GOT3 (cell line): Measurements from ENCODE around the gene RNF208.
A peak's percentile ranks its signal among the peaks of the same experiment; 100 is the strongest.
"Not testable (repeated sequence)": the region's sequence is repeated elsewhere in the genome, so short reads cannot be mapped to it uniquely, and the experiment has no call there.

ENCODE experiments used
- DNase-seq: peaks from one replicate; lab custom pipeline; 2025; ENCODE audit warnings: mixed read lengths; lab: John Stamatoyannopoulos, UW

The RNF208 gene

GRCh38 chr9:137253717-137254623 lies 31.9 kb upstream of the RNF208 start:
- no peak for DNase-seq

DNA sequence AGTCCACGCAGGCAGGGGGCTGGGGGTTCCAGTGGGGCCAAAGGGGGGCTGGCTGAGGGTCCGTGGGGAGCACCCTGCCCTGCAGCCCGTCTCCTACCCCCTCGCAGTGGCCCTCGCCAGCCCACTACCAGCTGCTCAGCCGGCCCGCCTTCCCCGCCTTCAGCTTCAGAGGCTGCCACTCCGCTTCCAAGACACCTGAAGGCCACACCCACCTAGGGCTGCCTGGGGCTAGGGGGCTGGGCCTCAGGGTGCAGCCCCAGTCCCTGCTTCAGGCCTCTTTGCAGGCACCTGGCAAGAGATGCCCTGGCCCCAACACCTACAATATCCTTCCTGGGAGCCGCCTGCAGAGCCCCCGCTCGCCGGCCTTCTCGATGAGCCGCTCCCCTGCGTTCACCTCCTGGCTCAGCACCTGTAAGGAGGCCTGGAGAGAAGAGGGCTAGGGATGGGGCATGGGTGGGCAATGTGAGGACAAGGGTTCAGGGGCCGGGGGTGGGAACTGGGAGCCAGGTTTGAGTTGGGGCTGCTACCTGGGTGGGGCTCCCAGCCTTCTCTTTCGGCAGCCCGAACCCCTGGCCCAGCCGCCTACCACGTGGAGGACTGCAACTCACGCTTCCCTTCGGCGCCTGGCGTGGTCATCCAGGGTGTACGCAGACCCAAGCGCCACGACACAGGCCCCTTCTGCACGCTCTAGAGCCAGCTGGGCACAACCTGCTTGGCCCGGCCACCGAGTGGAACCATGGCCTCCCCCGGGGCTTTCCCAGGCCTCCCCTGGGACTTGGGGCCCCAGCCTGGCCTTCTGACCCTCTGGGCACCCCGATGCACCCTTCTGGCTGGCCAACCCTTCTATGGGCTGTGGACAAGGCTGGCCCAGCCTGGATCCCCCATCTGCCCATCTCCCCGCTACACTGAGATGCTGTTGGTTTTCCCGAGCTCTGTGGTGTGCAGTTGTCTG lies 30.8 kb upstream of the RNF208 start:
- no peak for DNase-seq

DNA sequence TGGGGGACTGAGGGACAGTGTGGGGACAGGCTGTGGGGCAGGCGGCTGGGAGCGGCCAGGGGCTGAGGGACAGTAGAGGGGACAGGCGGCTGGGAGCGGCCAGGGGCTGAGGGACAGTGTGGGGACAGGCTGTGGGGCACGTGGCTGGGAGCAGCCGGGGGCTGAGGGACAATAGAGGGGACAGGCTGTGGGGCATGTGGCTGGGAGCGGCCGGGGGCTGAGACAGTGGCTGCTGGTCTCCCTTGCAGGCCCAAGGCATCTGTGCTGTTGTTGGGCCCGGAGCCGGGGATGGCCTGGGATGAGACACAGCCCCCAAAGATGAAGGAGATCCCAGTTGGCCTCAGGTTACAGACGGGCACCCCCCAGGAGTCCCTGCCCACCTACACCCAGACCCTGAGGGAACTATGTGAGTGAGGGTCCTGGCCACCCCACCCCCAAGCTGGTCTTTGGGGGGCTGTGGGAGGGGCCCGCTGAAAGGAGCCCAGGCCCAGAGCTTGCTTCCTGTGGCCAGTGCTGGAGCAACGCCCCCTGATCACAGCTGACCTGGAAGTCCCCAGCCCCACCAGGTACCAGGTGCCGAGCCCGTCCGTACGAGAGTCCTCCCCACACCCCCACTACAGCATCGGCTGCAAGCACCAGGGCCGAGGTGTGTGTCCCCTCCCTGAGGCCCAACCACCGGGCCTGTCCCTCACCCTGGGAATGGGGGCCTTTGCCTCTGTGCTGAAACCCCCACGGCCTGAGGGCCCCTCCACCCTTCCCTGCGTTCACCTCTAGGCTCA lies 29.6 kb upstream of the RNF208 start:
- DNase-seq = no peak

DNA sequence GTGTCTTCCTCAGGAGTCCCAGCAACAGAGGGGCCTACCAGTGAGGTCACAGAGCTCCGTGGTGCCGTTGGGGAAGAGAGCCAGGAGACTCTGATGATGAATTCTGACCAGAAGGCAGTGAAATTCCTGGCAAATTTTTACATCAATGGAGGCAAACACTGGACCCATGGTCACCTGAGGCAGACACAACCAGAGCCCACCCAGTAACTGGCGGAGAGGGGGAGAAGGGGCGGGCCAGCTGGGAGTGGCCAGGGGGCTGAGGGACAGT lies 29.1 kb upstream of the RNF208 start, which contains the start of gene STPG3:
Gene STPG3, plus strand, starts transcription at position 93 of the 268 bp plus-strand sequence. Its CDS starts 1 bp downstream, at position 94.
- DNase-seq = no peak

- DNase-seq = no peak
Measured at GRCh38 chr9:137250329-137251193, 28.5 kb upstream of the RNF208 start.

DNA sequence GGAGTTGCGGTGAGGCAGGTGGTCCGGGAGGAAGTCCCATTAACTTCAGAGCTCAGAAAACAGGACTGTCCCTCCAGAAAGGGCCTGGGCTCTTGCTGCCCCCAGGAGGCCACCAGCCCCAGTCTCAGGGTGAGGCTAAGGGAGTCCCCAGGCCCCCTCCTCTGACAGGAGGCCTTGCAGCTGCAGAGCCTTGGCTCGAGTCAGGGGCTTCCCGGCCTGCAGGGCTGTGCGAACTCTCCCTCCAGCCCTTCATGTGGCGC lies 25.8 kb upstream of the RNF208 start:
- no peak for DNase-seq

GRCh38 chr9:137247135-137247915 lies 25.3 kb upstream of the RNF208 start:
- no peak for DNase-seq

GRCh38 chr9:137245450-137246421 lies 23.7 kb upstream of the RNF208 start:
- DNase-seq = no peak

GRCh38 chr9:137244486-137245449 lies 22.7 kb upstream of the RNF208 start:
- no peak for DNase-seq

GRCh38 chr9:137243626-137244485 lies 21.8 kb upstream of the RNF208 start:
- no peak for DNase-seq

DNA sequence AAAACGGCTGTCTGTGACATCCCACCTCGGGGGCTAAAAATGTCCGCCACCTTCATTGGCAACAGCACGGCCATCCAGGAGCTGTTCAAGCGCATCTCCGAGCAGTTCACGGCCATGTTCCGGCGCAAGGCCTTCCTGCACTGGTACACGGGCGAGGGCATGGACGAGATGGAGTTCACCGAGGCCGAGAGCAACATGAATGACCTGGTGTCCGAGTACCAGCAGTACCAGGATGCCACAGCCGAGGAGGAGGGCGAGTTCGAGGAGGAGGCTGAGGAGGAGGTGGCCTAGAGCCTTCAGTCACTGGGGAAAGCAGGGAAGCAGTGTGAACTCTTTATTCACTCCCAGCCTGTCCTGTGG lies 21.2 kb upstream of the RNF208 start:
- not testable (repeated sequence) for DNase-seq

DNA sequence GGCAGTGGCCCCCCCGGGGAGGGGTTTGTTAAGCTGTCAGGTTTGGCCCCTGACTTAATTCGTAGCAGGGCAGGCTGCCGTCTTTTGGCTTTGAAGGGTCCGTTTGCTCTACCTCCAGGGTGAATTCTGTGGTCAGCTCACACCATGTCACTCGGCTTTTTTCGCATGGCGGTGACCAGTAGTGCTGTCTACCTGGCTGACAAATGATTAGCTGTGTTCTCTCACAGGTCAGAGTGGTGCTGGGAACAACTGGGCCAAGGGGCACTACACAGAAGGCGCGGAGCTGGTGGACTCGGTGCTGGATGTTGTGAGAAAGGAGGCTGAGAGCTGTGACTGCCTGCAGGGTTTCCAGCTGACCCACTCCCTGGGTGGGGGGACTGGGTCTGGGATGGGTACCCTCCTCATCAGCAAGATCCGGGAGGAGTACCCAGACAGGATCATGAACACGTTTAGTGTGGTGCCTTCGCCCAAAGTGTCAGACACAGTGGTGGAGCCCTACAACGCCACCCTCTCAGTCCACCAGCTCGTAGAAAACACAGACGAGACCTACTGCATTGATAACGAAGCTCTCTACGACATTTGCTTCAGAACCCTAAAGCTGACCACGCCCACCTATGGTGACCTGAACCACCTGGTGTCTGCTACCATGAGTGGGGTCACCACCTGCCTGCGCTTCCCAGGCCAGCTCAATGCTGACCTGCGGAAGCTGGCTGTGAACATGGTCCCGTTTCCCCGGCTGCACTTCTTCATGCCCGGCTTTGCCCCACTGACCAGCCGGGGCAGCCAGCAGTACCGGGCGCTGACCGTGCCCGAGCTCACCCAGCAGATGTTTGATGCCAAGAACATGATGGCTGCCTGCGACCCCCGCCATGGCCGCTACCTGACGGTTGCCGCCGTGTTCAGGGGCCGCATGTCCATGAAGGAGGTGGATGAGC lies 20.5 kb upstream of the RNF208 start:
- DNase-seq = no peak

- DNase-seq = no peak
Measured at GRCh38 chr9:137241490-137242268, 19.6 kb upstream of the RNF208 start.

DNA sequence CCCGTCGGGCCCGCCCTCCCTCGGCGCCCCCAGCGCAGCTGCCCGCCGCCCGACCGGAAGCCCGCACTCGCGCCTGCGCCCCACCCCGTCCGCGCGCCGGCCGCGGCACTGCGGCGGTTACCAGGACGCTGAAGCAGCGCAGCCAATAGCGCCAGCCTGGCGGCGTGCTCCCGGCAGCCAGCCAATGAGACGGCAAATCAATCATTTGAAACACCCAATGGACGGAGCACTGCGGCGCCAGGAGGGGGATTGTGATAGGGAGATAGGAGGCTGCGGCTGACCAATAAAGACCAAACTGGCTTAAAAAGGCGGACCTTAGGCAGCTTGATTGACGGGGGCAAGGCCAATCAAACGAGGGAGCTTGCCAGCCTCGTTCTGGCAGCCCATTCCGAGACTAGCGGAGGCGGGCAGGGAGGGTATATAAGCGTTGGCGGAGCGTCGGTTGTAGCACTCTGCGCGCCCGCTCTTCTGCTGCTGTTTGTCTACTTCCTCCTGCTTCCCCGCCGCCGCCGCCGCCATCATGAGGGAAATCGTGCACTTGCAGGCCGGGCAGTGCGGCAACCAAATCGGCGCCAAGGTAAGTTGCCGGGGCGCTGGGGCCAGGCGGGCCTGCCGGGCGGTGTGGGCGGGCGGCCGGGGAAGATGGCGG lies 18.9 kb upstream of the RNF208 start, which contains the start of gene TUBB4B:
Gene TUBB4B, plus strand, starts transcription at position 447 of the 649 bp plus-strand sequence. Its CDS starts 74 bp downstream, at position 521.
- DNase-seq = peak; percentile 97
